Stimulated activated naive CD8-positive, alpha-beta T cell treated with anti-CD3 and anti-CD28 coated beads, Interleukin-15, Interleukin-2, amounts not matched to agents 100 ng/mL and 50 ng/mL, for 24 hours (primary cell): ENCODE results near the gene ANKS1B.
"Not testable (repeated sequence)": the region's sequence is repeated elsewhere in the genome, so short reads cannot be mapped to it uniquely, and the experiment has no call there.

ENCODE experiments used
- H3K27ac Mint-ChIP-seq: one replicate; pipeline ENCODE4 v1.8.0; 2021; ENCODE audit warnings: mild to moderate bottlenecking, mixed read lengths
- H3K27me3 Mint-ChIP-seq: one replicate; pipeline ENCODE4 v1.8.0; 2021; ENCODE audit warnings: mixed read lengths
- H3K36me3 Mint-ChIP-seq: one replicate; pipeline ENCODE4 v1.8.0; 2021; ENCODE audit warnings: low read depth, mixed read lengths
- H3K4me1 Mint-ChIP-seq: one replicate; pipeline ENCODE4 v1.8.0; 2021; ENCODE audit warnings: low read depth, mixed read lengths
- H3K4me3 Mint-ChIP-seq: one replicate; pipeline ENCODE4 v1.8.0; 2021; ENCODE audit warnings: mild to moderate bottlenecking, mixed read lengths
- H3K9me3 Mint-ChIP-seq: one replicate; pipeline ENCODE4 v1.8.0; 2021; ENCODE audit warnings: mixed read lengths

The ANKS1B gene

DNA sequence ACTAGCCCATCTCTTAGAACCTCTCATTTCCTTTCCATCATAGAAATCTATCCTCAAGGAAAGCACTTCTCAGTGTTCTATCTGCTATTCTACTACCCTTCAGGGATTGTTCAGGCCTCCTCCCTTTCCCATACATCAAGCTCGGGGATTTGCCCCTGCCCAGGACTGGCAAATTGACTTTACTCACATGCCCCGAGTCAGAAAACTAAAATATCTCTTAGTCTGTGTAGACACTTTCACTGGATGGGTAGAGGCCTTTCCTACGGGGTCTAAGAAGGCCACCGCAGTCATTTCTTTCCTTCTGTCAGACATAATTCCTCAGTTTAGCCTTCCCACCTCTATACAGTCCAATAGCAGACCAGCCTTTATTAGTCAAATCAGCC, 264.7 kb downstream of the ANKS1B start:
- not testable (repeated sequence) for H3K27me3 Mint-ChIP-seq, H3K4me1 Mint-ChIP-seq, H3K9me3 Mint-ChIP-seq, H3K4me3 Mint-ChIP-seq, H3K36me3 Mint-ChIP-seq, H3K27ac Mint-ChIP-seq

- not testable (repeated sequence) for H3K9me3 Mint-ChIP-seq, H3K27ac Mint-ChIP-seq, H3K4me3 Mint-ChIP-seq, H3K27me3 Mint-ChIP-seq, H3K4me1 Mint-ChIP-seq, H3K36me3 Mint-ChIP-seq
These were observed 265.2 kb downstream of the ANKS1B start for GRCh38 chr12:99719411-99720082.

DNA sequence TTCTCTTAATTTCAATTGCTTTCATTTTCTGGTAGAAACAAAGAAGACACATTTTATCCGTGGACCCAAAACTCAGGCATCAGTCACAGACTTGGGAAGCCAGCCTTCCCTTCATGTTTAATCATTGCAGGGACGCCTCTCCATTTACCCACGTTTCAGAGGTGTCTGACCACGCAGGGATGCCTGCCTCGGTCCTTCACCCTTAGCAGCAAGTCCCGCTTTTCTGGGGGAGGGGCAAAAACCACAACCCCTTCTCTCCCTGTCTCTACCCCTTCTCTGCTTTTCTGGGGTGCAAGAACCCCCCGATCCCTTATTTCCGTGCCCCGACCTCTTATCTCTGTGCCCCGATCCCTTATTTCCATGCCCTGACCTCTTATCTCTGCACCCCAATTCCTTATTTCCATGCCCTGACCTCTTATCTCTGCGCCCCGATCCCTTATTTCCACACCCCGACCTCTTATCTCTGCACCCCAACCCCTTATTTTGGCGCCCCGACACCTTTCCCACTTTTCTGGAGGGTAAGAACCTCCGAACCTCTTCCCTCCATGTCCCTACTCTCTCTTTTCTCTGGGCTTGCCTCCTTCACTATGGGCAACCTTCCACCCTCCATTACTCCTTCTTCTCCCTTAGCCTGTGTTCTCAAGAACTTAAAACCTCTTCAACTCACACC, 268.8 kb downstream of the ANKS1B start:
- H3K27me3 Mint-ChIP-seq, H3K9me3 Mint-ChIP-seq, H3K4me3 Mint-ChIP-seq, H3K4me1 Mint-ChIP-seq, H3K27ac Mint-ChIP-seq, H3K36me3 Mint-ChIP-seq: not testable (repeated sequence)

DNA sequence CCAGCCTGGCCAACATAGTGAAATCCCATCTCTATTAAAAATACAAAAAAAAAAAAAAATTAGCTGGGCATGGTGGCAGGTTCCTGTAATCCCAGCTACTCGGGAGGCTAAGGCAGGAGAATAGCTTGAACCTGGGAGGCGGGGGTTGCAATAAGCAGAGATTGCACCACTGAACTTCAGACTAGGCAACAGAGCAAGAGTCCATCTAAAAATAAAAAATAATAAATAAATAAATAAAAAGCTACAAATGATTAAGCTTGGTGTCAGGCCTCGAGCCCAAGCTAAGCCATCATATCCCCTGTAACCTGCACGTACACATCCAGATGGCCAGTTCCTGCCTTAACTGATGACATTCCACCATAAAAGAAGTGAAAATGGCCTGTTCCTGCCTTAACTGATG, 269.8 kb downstream of the ANKS1B start:
- H3K4me1 Mint-ChIP-seq, H3K27me3 Mint-ChIP-seq, H3K9me3 Mint-ChIP-seq, H3K27ac Mint-ChIP-seq, H3K36me3 Mint-ChIP-seq, H3K4me3 Mint-ChIP-seq: not testable (repeated sequence)

DNA sequence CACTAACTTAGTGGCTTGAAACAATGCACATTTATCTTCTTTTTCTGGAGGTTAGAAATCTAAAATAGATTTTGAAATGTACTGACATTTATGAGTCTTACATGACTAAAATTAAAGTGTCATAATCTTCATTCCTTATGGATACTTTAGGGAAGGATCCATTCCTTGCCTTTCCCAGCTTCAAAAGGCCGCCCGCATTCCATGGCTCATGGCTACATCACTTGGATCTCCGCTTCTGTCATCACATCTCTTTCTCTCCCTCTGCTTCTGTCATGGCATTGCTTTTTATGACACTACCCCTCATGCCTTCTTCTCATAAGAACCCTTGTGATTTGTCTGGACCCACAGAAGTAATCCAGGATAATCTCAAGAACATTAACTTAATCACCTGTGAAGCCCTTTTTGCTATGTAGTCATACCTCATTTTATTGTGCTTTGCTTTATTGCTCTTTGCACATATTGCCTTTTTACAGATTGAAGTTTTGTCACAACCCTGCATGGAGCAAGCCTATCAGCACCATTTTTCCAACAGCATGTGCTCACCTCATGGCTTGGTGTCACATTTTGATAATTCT, 270.7 kb downstream of the ANKS1B start:
- H3K4me3 Mint-ChIP-seq: no peak overlapping the region
- no peaks in the 10 kb centered on the region for H3K4me1 Mint-ChIP-seq
- H3K27ac Mint-ChIP-seq: no peak overlapping the region
- H3K9me3 Mint-ChIP-seq: no peaks in the 10 kb centered on the region
- no peaks in the 10 kb centered on the region for H3K36me3 Mint-ChIP-seq
- no peaks in the 10 kb centered on the region for H3K27me3 Mint-ChIP-seq

DNA sequence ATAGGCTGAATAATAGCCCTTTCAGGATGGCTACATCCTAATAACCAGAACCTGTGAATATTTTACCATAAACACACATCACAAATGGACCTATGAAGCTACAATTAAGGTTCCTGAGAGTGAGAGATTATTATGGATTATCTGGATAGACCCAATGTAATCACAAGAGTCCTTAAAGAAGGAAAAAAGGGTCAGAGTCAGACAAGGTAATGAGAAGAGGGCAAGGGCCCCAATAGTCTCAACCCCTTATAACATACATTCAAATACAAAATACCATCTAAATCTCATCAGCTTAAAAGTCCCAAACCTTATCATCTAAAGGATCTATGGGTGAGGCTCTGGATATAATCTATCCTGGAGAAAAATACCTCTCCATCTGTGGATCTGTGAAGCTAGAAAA, 272.5 kb downstream of the ANKS1B start:
- Mint-ChIP-seq H3K27ac (no peak overlapping the region), H3K27me3 (no peaks in the 10 kb centered on the region), H3K4me3 (no peak overlapping the region), H3K36me3 (no peaks in the 10 kb centered on the region), H3K9me3 (no peaks in the 10 kb centered on the region), H3K4me1 (no peaks in the 10 kb centered on the region)

GRCh38 chr12:99711246-99711645, 273.5 kb downstream of the ANKS1B start:
- H3K27ac Mint-ChIP-seq: no peak overlapping the region
- no peaks in the 10 kb centered on the region for H3K4me1 Mint-ChIP-seq
- no peaks in the 10 kb centered on the region for H3K9me3 Mint-ChIP-seq
- H3K4me3 Mint-ChIP-seq: no peak overlapping the region
- H3K36me3 Mint-ChIP-seq: no peaks in the 10 kb centered on the region
- no peaks in the 10 kb centered on the region for H3K27me3 Mint-ChIP-seq

GRCh38 chr12:99709619-99710018, 275.1 kb downstream of the ANKS1B start:
- no peaks in the 10 kb centered on the region for H3K4me1 Mint-ChIP-seq
- no peaks in the 10 kb centered on the region for H3K27me3 Mint-ChIP-seq
- no peak overlapping the region for H3K4me3 Mint-ChIP-seq
- peaks cover 6% of the 10 kb centered on the region for H3K9me3 Mint-ChIP-seq
- no peaks in the 10 kb centered on the region for H3K36me3 Mint-ChIP-seq
- no peak overlapping the region for H3K27ac Mint-ChIP-seq

- Mint-ChIP-seq H3K4me3 (no peak overlapping the region), H3K27ac (no peak overlapping the region), H3K9me3 (peaks cover 6% of the 10 kb centered on the region), H3K36me3 (no peaks in the 10 kb centered on the region), H3K4me1 (no peaks in the 10 kb centered on the region), H3K27me3 (no peaks in the 10 kb centered on the region)
These were observed 275.6 kb downstream of the ANKS1B start for GRCh38 chr12:99709116-99709515.

GRCh38 chr12:99707883-99708282, 276.9 kb downstream of the ANKS1B start:
- H3K36me3 Mint-ChIP-seq: no peaks in the 10 kb centered on the region
- H3K4me3 Mint-ChIP-seq: no peak overlapping the region
- H3K4me1 Mint-ChIP-seq: no peaks in the 10 kb centered on the region
- H3K9me3 Mint-ChIP-seq: peaks cover 10% of the 10 kb centered on the region
- no peaks in the 10 kb centered on the region for H3K27me3 Mint-ChIP-seq
- no peak overlapping the region for H3K27ac Mint-ChIP-seq

DNA sequence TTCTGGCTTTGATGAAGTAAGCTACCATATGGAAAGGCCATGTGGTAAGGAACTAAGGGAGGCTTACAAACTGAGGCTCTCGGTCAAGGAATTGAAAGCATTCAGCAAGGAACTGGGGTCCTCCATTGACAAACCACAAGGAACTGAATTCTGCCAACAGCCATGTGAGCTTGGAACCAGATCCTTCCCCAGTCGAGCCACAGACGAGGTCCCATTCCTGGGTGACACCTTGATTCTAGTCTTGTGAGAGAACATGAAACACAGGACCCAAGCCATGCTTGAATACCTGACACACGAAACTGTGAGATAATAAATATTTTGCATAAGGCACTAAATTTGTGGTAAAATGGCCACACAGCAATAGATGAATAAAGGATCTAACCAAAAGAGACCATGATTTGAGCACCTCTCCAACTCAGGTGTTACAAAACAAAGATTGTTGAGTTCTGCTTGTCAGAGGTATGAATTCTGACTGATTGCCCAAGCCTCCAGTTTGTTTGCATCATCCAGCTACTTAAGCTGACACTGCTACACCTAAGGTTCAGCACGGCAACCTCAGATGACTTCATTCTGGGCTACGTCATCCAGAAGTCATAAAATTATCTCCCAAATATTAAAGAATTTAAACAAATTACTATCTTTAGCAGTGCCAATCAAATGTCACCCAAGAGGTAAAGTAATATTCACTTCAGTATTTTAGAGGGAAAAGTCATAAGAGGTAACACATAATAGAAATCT, 277.8 kb downstream of the ANKS1B start:
- Mint-ChIP-seq H3K9me3 (peaks cover 10% of the 10 kb centered on the region), H3K27ac (no peak overlapping the region), H3K4me3 (no peak overlapping the region), H3K27me3 (no peaks in the 10 kb centered on the region), H3K4me1 (no peaks in the 10 kb centered on the region), H3K36me3 (no peaks in the 10 kb centered on the region)

DNA sequence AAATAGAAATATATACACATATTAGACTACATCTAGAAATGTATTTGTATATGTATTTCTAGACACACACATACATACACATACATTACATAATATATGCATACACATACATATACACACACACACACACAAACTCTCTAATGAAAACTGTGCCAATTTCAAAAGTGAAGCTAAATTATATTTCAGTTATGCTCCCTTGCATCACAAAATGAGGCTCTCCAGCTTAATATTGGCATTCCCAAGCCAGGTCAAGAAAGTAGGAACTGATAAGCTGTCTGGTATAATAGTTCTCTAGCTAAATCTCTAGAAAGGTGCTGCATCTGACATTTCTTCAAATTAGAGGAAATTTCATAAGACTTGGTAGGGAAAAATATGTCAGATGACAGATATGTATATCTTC, 280.3 kb downstream of the ANKS1B start:
- Mint-ChIP-seq H3K9me3 (peaks cover 10% of the 10 kb centered on the region), H3K4me3 (no peak overlapping the region), H3K4me1 (no peaks in the 10 kb centered on the region), H3K27ac (no peak overlapping the region), H3K27me3 (no peaks in the 10 kb centered on the region), H3K36me3 (no peaks in the 10 kb centered on the region)

GRCh38 chr12:99704036-99704435, 280.7 kb downstream of the ANKS1B start:
- Mint-ChIP-seq H3K4me1 (no peaks in the 10 kb centered on the region), H3K27me3 (no peaks in the 10 kb centered on the region), H3K27ac (no peak overlapping the region), H3K36me3 (no peaks in the 10 kb centered on the region), H3K9me3 (peaks cover 10% of the 10 kb centered on the region), H3K4me3 (no peak overlapping the region)

DNA sequence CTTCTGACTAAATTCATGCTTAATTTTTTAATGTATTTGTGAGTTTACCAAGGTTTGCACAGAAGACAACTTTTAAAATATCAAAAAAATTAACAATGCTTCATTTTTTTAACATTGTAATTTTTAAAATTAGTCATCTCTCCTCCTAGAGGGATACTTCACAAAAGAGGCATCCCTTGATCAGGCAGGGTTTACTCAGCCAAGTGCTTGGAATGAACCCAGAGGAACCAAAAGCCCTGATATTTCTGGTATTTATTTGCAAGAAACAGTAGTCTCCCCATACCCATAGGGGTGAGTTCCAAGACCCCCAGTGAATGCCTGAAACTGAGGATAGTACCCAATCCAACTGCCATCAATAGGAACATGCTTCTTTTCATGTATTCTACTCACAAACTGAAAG, 284.7 kb downstream of the ANKS1B start:
- Mint-ChIP-seq H3K4me3 (no peak overlapping the region), H3K36me3 (no peaks in the 10 kb centered on the region), H3K9me3 (peaks cover 4% of the 10 kb centered on the region), H3K27ac (no peak overlapping the region), H3K4me1 (no peaks in the 10 kb centered on the region), H3K27me3 (no peaks in the 10 kb centered on the region)

DNA sequence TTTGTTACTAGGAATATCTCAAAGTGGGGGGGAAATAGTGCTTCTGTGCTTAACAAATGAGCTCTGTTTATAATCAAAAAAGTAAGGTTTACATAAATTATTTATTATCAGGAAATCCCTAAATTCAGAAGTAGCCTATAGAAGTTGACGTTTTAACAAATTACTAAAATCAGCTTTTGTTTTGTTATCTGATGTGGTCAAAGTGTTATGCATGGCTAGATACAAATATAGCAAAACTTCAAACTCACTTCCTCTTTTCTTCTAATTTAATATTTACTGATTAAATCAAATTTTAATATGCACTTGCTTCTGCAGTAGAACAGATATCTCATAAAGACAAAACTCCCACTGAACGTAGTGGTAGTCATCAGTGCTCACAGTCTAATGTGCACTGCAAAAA, 289.7 kb downstream of the ANKS1B start:
- no peaks in the 10 kb centered on the region for H3K9me3 Mint-ChIP-seq
- H3K36me3 Mint-ChIP-seq: no peaks in the 10 kb centered on the region
- no peaks in the 10 kb centered on the region for H3K4me1 Mint-ChIP-seq
- no peak overlapping the region for H3K4me3 Mint-ChIP-seq
- H3K27ac Mint-ChIP-seq: no peak overlapping the region
- H3K27me3 Mint-ChIP-seq: no peaks in the 10 kb centered on the region
